Loucy (cell line): Measurements from ENCODE around the gene SCTR.

Experiments
- H2AFZ ChIP-seq: fragments of 200-600 bp; sonication (generic); 2 replicates; pipeline ENCODE4 v1.6.0; 2016; ENCODE audit warnings: antibody characterized with exemption, mild to moderate bottlenecking, low read length, moderate library complexity
- H3F3A ChIP-seq: fragments of 200-600 bp; 2 replicates; pipeline ENCODE4 v1.6.0; 2016; ENCODE audit warnings: antibody characterized with exemption, low read depth, mild to moderate bottlenecking
- H3K27me3 ChIP-seq: fragments of 200-600 bp; sonication (generic); 2 replicates; pipeline ENCODE4 v1.6.1; 2014; ENCODE audit warnings: low read length, mild to moderate bottlenecking; ENCODE audit not compliant: insufficient read depth, poor library complexity, severe bottlenecking
- H3K36me3 ChIP-seq: fragments of 200-600 bp; sonication (generic); 2 replicates; pipeline ENCODE4 v1.6.1; 2016; ENCODE audit warnings: low read length; ENCODE audit not compliant: insufficient read depth
- H3K4me1 ChIP-seq: fragments of 200-600 bp; sonication (generic); 2 replicates; pipeline ENCODE4 v1.5.1; 2014; ENCODE audit warnings: low read length, mild to moderate bottlenecking; ENCODE audit not compliant: insufficient read depth, poor library complexity, severe bottlenecking
- H3K4me2 ChIP-seq: fragments of 200-600 bp; sonication (generic); 2 replicates; pipeline ENCODE4 v1.6.0; 2014; ENCODE audit warnings: antibody characterized with exemption, low read length, low read depth, mild to moderate bottlenecking; ENCODE audit not compliant: poor library complexity, severe bottlenecking
- H3K4me3 ChIP-seq: fragments of 200-600 bp; sonication (generic); 2 replicates; pipeline ENCODE4 v1.5.1; 2014; ENCODE audit warnings: low read length, mild to moderate bottlenecking, mixed read lengths; ENCODE audit not compliant: poor library complexity, severe bottlenecking
- H3K79me2 ChIP-seq: fragments of 200-600 bp; sonication (generic); 2 replicates; pipeline ENCODE4 v1.6.1; 2014; ENCODE audit warnings: low read length; ENCODE audit not compliant: insufficient read depth
- H3K9ac ChIP-seq: fragments of 200-600 bp; sonication (generic); 2 replicates; pipeline ENCODE4 v1.6.0; 2014; ENCODE audit warnings: mild to moderate bottlenecking, low read depth, low read length, moderate library complexity; ENCODE audit not compliant: poor library complexity, severe bottlenecking
- H3K9me2 ChIP-seq: fragments of 200-600 bp; sonication (generic); replicated peaks from 2 replicates; pipeline ENCODE4 v1.6.1; 2016; ENCODE audit warnings: low read depth, low read length, mixed read lengths
- H3K9me3 ChIP-seq: fragments of 200-600 bp; sonication (generic); 2 replicates; pipeline ENCODE4 v1.6.1; 2014; ENCODE audit warnings: mild to moderate bottlenecking, antibody characterized with exemption, low read length, low read depth; ENCODE audit not compliant: insufficient read depth
- H4K20me1 ChIP-seq: fragments of 200-600 bp; sonication (generic); 2 replicates; pipeline ENCODE4 v1.6.0; 2014; ENCODE audit warnings: antibody characterized with exemption, low read length, mild to moderate bottlenecking; ENCODE audit not compliant: insufficient read depth, poor library complexity, severe bottlenecking
- CTCF ChIP-seq: fragments of 200-600 bp; sonication (generic); conservative IDR thresholded peaks from 2 replicates; pipeline ENCODE4 v1.5.1; 2014; ENCODE audit warnings: mild to moderate bottlenecking, antibody characterized with exemption, low read length
- EZH2phosphoT487 ChIP-seq: fragments of 200-600 bp; IDR thresholded peaks from 2 replicates; pipeline ENCODE4 v1.6.1; 2018; ENCODE audit warnings: antibody characterized with exemption, mild to moderate bottlenecking, moderate library complexity, borderline replicate concordance

SCTR gene

GRCh38 chr2:119553687-119554344 lies 29.5 kb upstream of the SCTR start:
- Histone ChIP-seq H3K9me3 (no peaks in the 10 kb centered on the region), H3K9ac (no peak overlapping the region), H3K27me3 (no peaks in the 10 kb centered on the region), H3F3A (no peaks in the 10 kb centered on the region), H3K4me2 (no peak overlapping the region), H3K4me3 (no peak overlapping the region), H3K36me3 (no peaks in the 10 kb centered on the region), H3K4me1 (no peaks in the 10 kb centered on the region), H2AFZ (no peak overlapping the region), H4K20me1 (no peaks in the 10 kb centered on the region), H3K9me2 (no peaks in the 10 kb centered on the region), H3K79me2 (no peaks in the 10 kb centered on the region)
- TF ChIP-seq CTCF (no peak), EZH2phosphoT487 (no peak)

- no peak for TF ChIP-seq EZH2phosphoT487
- no peak for TF ChIP-seq CTCF
- Histone ChIP-seq H3K79me2 (no peaks in the 10 kb centered on the region), H3K9ac (no peak overlapping the region), H3K4me3 (no peak overlapping the region), H3K4me2 (no peak overlapping the region), H3K9me3 (no peaks in the 10 kb centered on the region), H3K36me3 (no peaks in the 10 kb centered on the region), H3F3A (no peaks in the 10 kb centered on the region), H3K4me1 (no peaks in the 10 kb centered on the region), H4K20me1 (no peaks in the 10 kb centered on the region), H2AFZ (no peak overlapping the region), H3K27me3 (no peaks in the 10 kb centered on the region), H3K9me2 (no peaks in the 10 kb centered on the region)
Observed at GRCh38 chr2:119552902-119553301, 28.6 kb upstream of the SCTR start.

GRCh38 chr2:119550856-119551255 lies 26.6 kb upstream of the SCTR start:
- H3K4me2 ChIP-seq = no peak overlapping the region
- H3K4me1 ChIP-seq = no peaks in the 10 kb centered on the region
- no peak for TF ChIP-seq EZH2phosphoT487
- H3F3A ChIP-seq = no peaks in the 10 kb centered on the region
- no peak overlapping the region for H2AFZ ChIP-seq
- H3K9me3 ChIP-seq = no peaks in the 10 kb centered on the region
- H3K27me3 ChIP-seq = no peaks in the 10 kb centered on the region
- H3K36me3 ChIP-seq = no peaks in the 10 kb centered on the region
- no peaks in the 10 kb centered on the region for H3K79me2 ChIP-seq
- H4K20me1 ChIP-seq = no peaks in the 10 kb centered on the region
- no peak overlapping the region for H3K9ac ChIP-seq
- no peak overlapping the region for H3K4me3 ChIP-seq
- no peaks in the 10 kb centered on the region for H3K9me2 ChIP-seq

- Histone ChIP-seq H3K9me3 (no peaks in the 10 kb centered on the region), H2AFZ (no peak overlapping the region), H3K4me1 (no peaks in the 10 kb centered on the region), H3K9ac (no peak overlapping the region), H3K4me2 (no peak overlapping the region), H3K79me2 (no peaks in the 10 kb centered on the region), H3K9me2 (no peaks in the 10 kb centered on the region), H3K36me3 (no peaks in the 10 kb centered on the region), H3F3A (no peaks in the 10 kb centered on the region), H4K20me1 (no peaks in the 10 kb centered on the region), H3K27me3 (no peaks in the 10 kb centered on the region), H3K4me3 (no peak overlapping the region)
- TF ChIP-seq EZH2phosphoT487 (no peak), CTCF (no peak)
Observed at GRCh38 chr2:119550346-119550745, 26.1 kb upstream of the SCTR start.
